NCI-H2227 (cell line): ENCODE measurements around the gene CYRIA.

Source experiments
- DNase-seq: peaks from one replicate; lab custom pipeline; 2025; ENCODE audit not compliant: unreplicated experiment; lab: John Stamatoyannopoulos, UW

CYRIA gene

GRCh38 chr2:16633621-16634430 lies 31.8 kb downstream of the CYRIA start:
- DNase-seq: no peak

GRCh38 chr2:16632598-16632997 lies 33.0 kb downstream of the CYRIA start:
- DNase-seq: peak; percentile 77

GRCh38 chr2:16630463-16630862 lies 35.2 kb downstream of the CYRIA start:
- no peak for DNase-seq

- DNase-seq: no peak
Measured at GRCh38 chr2:16629770-16630169, 35.9 kb downstream of the CYRIA start.

- DNase-seq: no peak
Measured at GRCh38 chr2:16629044-16629443, 36.6 kb downstream of the CYRIA start.

DNA sequence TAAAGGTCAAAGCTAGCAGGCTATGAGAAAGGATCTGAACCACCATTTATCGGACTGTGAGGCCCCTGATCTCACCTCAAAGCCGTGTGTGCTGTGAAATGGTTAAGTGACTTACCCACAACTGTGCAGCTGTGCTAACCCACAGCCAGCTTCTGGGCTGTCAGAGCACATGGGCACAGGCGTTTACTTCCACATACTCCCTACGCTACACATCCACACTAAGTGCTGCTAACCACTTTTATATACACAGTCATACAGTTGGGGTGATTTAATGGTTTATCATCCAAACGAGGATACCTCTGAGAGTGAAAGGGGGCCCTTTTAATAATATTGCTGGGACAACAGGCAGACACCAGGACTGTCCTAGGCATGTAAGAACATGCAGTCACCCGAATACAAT lies 37.3 kb downstream of the CYRIA start:
- no peak for DNase-seq

DNA sequence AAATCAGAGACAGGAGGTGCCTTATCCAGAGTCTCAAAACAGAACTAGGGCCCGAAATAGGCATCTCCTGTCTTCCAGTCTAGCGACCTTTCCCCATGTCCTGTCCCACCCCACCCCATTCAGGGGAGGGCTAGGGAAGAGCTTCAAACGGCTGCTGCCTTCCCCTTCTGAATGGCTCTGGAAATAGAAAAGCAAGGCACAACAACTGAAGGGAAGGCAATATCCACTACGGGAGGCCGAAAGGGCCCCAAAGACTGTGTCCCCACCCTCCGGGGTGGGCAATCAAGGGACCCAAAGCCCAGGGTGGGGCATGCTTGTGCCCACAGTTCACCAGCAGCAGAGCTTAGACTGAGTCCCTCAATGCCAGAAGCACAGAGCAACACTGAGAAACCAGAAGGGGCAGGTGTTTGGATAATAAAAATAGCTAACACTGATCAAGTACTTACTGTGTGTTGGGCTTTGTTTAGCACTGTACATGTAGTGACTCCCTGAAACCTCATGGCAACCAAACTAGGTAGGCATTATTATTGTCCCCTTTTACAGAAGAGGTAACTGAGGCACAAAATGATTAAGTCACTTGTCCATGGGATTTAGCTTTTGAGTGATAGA lies 38.5 kb downstream of the CYRIA start:
- no peak for DNase-seq

- DNase-seq: no peak
Measured at GRCh38 chr2:16626497-16626896, 39.1 kb downstream of the CYRIA start.

GRCh38 chr2:16625759-16626158 lies 39.9 kb downstream of the CYRIA start:
- no peak for DNase-seq

GRCh38 chr2:16625201-16625729 lies 40.4 kb downstream of the CYRIA start:
- DNase-seq: peak; percentile 36

GRCh38 chr2:16624436-16624780 lies 41.2 kb downstream of the CYRIA start:
- peak; percentile 2 for DNase-seq

DNA sequence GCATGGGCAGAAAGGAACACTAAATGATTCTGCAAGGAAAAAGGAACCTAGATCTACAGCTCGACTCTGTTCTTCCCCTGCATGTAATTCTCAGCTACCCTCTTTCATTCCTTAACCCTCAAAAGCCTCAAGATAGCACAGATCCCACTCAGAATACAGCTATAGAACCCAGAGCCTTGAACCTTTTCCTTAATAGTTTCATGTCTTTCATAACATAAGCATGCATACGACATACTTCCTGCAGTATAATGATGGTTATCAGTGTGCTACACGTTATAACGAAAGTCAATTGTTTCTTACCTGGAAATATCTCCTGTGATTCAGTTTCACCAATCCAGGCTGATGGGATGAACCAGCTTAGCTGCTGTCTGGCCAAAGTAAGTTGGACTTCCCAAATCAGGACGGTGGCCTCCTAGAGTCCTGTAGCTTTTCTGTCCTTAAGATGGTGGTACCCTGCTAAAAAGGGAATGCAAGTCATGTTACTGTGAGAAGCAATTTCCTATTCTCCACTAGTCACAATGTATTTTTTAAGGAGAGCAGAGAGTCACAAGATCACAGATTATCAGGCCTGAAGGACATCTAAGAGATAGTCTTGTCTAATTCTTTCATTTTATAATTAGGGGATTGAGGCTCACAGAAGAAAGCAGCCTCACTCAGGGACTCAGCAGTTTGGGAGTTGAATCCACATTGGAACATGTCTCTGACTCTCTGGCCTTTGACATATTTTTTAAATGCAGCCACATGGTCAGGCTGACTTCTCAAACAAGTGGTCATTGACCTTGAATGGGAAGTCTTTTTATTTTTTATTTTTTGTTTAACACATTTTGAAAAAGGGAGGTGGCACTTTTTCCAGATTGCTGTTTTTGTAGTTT lies 41.8 kb downstream of the CYRIA start:
- DNase-seq: no peak

- no peak for DNase-seq
Measured at GRCh38 chr2:16623031-16623430, 42.6 kb downstream of the CYRIA start.

GRCh38 chr2:16622399-16622968 lies 43.1 kb downstream of the CYRIA start:
- DNase-seq: no peak

DNA sequence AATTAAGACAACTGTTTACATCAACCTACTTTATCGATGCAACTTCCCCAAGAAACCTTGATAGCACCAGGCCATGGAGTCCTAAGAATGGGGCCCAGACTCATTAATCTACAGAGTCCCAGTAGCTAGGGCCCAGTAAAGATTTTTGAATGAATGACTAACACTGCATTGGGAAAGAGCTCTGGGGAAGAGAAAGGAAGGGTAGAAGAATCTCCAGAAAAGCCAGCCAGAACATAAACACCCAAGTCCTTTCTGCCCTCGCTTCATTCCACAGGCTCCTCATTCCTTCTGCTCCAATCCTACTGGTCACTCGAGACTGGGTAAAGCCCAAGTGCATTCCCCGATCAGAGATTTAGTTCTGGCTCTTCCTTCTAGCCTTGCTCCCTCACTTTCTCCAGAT lies 44.3 kb downstream of the CYRIA start:
- no peak for DNase-seq

DNA sequence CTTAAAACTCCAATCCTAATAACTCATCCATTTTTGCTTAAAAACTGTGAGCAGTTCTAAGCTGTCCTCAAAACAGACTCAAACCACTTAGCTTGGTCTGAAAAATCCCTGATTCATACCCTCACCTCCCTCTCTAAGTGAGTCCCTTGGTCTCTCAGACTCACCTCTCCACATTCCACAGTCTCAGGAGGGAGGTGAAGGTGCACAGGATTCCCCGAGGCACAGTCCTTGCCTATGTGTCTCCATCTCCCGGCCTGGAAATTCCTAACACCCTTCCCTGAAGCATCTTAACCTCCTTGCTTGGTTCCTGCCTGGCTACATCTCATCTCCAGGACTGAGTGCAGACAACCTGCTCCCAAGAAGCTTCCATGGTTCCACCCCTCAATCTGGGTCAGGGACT lies 45.0 kb downstream of the CYRIA start:
- no peak for DNase-seq

DNA sequence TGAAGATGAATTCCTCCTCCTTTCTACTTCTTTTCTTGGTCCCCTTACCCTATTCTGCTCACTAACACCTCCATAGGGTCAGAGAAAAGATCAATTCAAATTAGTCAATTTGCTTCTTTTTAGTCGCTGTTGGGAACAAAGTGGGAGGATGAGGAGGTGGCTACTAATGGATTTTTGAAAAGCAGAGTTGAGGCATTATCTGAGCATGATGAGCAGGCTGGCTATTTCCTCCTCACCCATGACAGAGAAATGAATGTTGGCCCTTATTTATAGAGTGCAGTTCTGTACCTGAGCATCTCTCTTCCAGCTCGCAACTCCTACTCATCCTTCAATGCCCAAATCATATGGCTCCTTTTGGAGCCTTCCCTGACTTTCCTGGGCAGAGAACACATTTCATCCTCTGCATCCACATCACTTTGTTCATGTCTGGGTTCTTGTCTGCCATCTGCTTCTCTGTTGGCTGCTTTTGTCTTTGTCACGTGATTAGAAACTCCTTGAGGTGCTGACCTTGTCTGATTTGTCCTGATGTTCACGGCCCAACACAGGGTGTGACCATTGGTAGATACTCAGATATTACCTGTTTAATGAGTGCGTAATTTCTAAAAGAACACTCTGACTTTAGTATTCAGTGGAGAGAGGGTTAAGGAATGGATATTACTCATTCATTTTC lies 45.9 kb downstream of the CYRIA start:
- no peak for DNase-seq

DNA sequence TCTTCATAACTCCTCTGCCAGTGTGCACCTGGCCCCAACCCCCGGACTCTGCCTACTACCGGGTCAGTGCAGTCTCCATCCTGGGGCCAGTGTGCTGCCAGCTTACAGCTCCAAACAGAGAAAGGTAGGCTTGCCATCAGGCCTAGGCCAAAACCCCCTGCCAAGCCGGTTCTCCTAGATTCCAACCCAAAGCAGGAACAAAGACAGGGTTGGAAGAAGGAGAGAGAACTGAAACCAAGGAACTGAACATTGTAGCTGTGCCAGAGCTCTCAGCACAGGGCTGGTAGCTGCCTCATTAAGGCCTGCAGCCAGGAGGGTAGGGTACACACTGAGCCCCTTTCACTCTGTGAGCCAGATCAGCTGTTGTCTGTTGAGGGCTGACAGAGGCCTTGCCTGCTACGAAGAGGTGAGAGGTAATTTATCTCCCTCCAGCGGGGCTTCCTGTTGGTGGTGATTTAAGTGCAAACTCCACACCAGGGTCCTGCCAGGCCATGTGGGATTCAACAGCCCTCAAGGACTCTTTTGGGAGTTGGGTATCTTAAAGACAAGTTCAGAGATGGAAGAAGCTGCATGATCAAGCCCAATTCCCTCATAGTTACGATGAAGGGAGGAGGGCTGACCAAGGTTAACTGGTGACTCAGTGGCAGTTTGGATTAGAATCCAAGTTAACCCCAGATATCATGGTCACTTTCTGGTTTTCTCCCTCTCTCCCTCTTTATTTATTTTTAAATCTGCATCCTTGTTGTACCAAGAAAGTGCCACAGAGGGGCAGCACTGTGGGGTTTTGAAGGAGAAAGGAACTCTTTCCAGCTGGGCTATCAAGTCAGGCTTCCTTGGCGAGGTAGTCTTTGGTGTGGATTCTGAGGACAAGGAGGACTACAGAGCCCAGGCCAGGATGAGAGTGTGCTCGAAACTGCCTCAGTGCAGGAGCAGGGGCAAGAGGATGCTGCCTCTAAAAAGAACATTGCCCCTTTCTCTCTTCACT lies 48.1 kb downstream of the CYRIA start:
- DNase-seq: peak; percentile 50
